ENCODE measurements around the gene STEEP1. TPM values are rescaled to one million over a fixed set of nuclear protein-coding genes. Genes with fewer than 3 reads are reported as not detected.

Gene STEEP1
- total RNA-seq, result 10 to 100 TPM; 23.5 to 27.4 TPM

DNA sequence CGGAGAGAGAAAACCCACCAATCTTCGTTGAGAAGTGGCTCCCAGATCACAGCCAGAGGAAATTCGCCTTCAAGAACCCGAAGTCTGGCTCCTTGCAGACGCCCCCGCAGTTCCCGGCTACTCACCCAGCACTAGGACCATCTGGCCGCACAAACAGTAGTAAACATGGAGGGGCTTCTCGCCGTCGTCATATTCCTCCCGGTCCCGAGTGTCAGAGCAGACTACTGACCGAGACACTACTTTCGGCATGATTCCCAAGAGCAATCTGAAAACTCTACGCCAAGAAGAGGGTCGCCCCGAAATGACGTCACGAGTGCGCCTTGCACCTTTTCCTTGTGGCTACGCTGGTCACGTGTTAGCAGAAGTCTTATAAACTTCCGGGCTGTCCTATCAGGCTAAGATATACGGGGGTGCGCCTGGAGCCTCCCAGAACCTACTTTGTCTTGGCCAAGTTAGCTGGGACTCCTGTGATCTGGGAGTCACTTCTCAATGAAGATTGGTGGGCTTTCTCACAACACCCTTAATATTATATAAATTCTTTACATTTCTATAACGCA lies at the start of gene STEEP1:
STEEP1 (minus strand) TSS at position 303 of the 557 bp plus-strand sequence; CDS start at position 249, 54 bp downstream.
- peak; percentile 81 for DNase-seq

DNA sequence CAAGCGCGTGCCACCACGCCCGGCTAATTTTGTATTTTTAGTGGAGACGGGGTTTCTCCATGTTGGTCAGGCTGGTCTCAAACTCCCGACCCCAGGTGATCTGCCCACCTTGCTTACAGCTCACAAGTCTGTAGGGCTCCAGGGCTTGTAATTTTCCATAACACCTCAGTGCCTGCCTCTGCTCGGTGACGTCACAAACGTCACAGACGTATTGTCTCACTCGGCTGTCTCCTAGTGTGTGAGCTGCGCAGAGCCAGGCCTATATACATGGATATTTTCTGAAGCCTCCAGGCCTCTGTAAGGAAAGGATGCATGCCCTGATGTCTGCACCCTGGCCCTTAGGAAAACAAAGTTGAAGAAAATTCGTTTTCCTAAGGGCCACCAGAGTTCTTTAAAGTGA lies 49.6 kb upstream of the STEEP1 start:
- Mint-ChIP-seq H3K4me3 (no peak overlapping the region), H3K27ac (no peak overlapping the region), H3K27me3 (no peaks in the 10 kb centered on the region), H3K9me3 (no peaks in the 10 kb centered on the region), H3K36me3 (peaks cover 4% of the 10 kb centered on the region), H3K4me1 (peaks cover 8% of the 10 kb centered on the region)
- DNase-seq, result no peak

More for the DNA sequence above, at the start of gene STEEP1:
- Mint-ChIP-seq H3K27me3 (no peaks in the 10 kb centered on the region), H3K9me3 (no peaks in the 10 kb centered on the region), H3K27ac (peak within 1 kb of the TSS; percentile 92), H3K36me3 (no peaks in the 10 kb centered on the region), H3K4me3 (peak within 1 kb of the TSS; percentile 94), H3K4me1 (peaks cover 8% of the 10 kb centered on the region)

DNA sequence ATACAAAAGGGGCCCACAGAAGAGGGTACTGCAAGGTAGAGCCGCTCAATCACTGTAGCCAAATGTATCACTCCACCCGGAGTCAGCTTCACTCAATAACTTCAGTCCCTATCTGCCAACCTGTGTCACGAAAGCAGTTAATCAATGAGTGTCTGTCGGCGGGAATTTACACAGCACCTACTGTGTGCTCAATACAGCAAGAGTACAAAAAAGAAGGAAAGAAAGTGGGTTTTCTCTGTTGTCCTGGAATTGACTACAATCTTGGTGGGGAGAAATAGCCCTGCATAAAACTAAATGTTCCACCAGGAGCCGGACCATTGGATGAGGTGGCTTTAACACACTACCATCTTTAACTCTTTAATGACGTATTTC lies 41.8 kb upstream of the STEEP1 start:
- H3K4me1 Mint-ChIP-seq, result peaks cover 23% of the 10 kb centered on the region
- H3K4me3 Mint-ChIP-seq, result peak overlapping the region; percentile 96
- peak overlapping the region; percentile 93 for H3K27ac Mint-ChIP-seq
- peaks cover 11% of the 10 kb centered on the region for H3K36me3 Mint-ChIP-seq
- no peak for DNase-seq
- no peaks in the 10 kb centered on the region for H3K9me3 Mint-ChIP-seq
- H3K27me3 Mint-ChIP-seq, result no peaks in the 10 kb centered on the region

DNA sequence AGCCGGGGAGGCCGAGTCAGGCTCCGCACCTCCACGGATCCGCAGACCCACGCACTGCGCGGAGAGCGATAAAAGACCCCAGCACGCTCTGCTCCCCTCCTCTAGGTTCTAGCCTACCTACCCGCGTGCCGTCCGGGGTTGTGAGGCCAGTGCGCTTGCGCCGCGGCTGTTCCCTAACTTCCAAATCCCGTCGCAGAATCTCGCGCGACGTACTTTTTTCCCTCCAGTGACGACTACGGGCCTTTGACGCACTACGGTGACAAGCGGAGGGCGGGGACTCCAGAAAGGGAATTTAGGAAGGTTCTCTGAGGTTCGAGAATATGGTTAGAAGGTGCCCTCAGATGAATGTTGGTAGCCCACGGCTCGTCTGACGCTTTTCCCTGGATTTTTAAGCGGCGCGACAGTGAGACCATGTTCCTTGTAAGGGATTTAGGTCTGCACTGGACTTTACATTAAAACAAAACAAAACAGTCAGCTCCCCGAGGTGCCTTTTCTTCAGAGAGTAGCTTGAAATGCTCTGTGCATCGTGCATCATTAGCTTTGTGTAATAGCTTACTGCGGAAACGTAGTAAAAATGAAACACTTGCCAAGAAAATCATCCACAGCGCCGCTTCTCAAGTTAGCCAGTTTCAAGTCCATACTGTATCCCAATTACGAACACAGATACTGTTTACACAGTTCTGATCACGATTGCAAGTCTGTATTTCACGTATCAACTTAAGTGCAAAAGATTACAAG lies 41.2 kb upstream of the STEEP1 start, which contains the start of gene NKRF:
NKRF (minus strand) TSS at position 145 of the 738 bp plus-strand sequence.
- Mint-ChIP-seq H3K9me3 (no peaks in the 10 kb centered on the region), H3K36me3 (peaks cover 12% of the 10 kb centered on the region), H3K27ac (peak within 1 kb of the TSS; percentile 93), H3K27me3 (no peaks in the 10 kb centered on the region), H3K4me3 (peak within 1 kb of the TSS; percentile 96), H3K4me1 (peaks cover 23% of the 10 kb centered on the region)
- DNase-seq, result peak; percentile 86

DNA sequence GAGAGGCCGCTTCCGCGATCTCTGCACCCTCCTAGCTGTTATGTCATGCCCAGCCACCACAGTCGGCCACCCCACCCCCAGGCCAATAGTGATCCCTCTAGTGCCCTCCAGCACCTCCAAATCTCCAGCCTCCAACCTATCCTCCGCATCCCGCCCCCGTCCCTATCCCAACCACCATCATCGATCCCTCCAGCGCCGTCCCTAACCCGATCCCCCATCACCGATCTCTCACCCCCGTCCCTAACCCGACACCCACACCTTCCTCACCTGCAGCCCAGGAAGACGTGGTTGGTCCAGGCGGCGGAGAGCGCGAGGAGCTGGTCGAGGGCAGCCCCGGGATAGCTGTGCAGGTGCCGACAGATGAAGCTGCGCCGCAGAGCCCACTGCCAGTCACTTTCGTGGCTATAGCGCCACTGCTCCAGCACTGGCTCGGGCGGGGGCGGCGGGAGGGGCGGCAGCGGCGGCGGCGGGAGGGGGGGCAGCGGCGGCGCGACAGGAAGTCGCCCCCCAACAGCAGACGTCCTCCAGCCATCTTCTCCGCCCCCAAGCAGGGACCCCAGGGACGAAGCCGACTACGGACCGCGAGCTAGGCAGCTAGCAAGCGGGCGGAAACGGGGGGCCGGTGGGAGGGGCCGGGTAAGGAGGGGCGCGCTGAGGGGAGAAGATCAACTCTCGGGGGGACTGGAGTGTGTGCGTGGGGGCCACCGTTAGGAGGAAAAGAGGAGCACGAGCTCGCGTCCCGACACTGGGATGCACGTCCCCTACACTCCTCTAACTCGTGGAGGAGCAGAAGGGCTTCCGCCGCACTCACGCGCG lies 40.5 kb upstream of the STEEP1 start:
- H3K27ac Mint-ChIP-seq, result peak overlapping the region; percentile 93
- peak; percentile 46 for DNase-seq
- peaks cover 23% of the 10 kb centered on the region for H3K4me1 Mint-ChIP-seq
- H3K27me3 Mint-ChIP-seq, result no peaks in the 10 kb centered on the region
- no peaks in the 10 kb centered on the region for H3K9me3 Mint-ChIP-seq
- H3K36me3 Mint-ChIP-seq, result peaks cover 12% of the 10 kb centered on the region
- peak overlapping the region; percentile 96 for H3K4me3 Mint-ChIP-seq

DNA sequence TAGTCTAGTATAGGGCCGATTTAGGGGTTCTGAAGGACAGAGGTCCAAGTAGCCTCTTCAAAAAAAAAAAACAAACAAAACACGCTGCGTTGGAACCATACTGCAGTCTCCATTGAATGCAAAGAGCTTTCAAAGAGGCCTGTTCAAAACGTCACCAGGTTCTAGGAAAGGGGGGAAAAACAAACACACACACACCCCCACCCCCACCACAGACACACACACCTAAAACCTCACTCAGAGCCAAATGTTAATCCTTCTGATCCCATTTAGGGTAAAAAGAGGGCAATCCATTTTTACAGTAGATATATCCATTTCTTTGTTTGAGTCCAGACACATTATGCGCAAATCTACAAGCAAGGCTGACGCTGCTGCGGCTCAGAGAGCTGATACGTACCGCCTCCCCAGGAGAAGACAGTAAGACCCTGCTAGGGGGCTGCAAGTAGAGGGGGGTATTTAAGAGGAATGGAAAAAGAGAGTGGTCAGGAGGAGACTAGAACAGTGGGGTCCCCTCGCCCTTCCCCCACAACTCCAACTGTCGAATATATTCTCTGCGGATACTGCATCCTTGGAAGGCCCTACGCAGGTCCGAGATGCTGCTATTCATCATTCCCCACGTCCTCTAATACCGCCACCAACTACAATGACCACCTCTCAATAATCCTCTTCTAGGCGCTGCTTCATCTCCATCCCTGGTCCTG lies 39.7 kb upstream of the STEEP1 start:
- no peaks in the 10 kb centered on the region for H3K27me3 Mint-ChIP-seq
- peaks cover 22% of the 10 kb centered on the region for H3K4me1 Mint-ChIP-seq
- H3K27ac Mint-ChIP-seq, result peak overlapping the region; percentile 91
- H3K9me3 Mint-ChIP-seq, result no peaks in the 10 kb centered on the region
- peak overlapping the region; percentile 96 for H3K4me3 Mint-ChIP-seq
- no peak for DNase-seq
- H3K36me3 Mint-ChIP-seq, result peaks cover 12% of the 10 kb centered on the region

DNA sequence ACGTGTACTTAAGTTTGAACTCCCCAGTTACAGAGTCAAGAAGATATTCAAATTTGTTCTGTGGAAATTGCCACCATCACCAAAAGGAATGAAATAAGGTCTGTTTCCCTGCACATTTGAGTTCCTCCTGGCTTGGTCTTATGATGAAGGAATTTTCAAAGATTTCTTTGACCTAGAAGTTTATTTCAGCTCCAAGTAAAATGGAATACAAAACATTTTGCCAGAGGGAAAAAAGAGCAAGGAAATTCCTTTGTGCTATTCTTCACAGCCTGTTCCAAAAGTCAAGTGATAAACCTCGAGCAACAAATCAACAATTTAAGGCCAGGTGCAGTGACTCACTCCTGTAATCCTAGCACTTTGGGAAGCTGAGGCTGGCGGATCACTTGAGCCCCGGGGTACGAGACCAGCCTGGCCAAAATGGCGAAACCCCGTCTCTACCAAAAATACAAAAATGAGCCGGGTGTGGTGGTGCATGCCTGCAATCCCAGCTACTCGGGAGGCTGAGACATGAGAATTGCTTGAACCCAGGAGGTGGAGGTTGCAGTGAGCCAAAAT lies 37.6 kb upstream of the STEEP1 start:
- no peak for DNase-seq
- Mint-ChIP-seq H3K27ac (no peak overlapping the region), H3K9me3 (no peaks in the 10 kb centered on the region), H3K36me3 (peaks cover 15% of the 10 kb centered on the region), H3K4me3 (no peak overlapping the region), H3K4me1 (peaks cover 25% of the 10 kb centered on the region), H3K27me3 (no peaks in the 10 kb centered on the region)

DNA sequence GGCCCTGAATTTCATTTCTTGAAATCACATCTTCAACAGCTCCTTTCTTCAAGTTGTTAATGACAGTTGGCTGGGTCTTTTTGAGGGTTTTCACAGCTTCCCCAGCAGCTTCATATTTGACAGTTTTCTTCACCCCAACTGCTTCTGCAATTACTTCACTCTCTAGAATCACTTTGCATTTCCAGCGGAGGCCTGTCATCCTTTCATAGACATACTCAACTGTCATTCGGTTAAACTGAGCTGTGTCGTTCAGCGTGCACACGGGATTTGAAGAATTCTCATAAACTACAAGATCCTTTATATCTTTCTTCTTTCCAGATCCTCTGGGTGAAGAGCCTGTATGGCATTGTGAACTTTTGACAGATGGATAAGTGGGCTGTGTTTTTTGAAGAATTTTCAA lies 24.6 kb upstream of the STEEP1 start:
- H3K27me3 Mint-ChIP-seq, result no peaks in the 10 kb centered on the region
- no peaks in the 10 kb centered on the region for H3K9me3 Mint-ChIP-seq
- H3K27ac Mint-ChIP-seq, result no peak overlapping the region
- H3K4me3 Mint-ChIP-seq, result no peak overlapping the region
- no peak for DNase-seq
- peaks cover 15% of the 10 kb centered on the region for H3K36me3 Mint-ChIP-seq
- peaks cover 3% of the 10 kb centered on the region for H3K4me1 Mint-ChIP-seq

DNA sequence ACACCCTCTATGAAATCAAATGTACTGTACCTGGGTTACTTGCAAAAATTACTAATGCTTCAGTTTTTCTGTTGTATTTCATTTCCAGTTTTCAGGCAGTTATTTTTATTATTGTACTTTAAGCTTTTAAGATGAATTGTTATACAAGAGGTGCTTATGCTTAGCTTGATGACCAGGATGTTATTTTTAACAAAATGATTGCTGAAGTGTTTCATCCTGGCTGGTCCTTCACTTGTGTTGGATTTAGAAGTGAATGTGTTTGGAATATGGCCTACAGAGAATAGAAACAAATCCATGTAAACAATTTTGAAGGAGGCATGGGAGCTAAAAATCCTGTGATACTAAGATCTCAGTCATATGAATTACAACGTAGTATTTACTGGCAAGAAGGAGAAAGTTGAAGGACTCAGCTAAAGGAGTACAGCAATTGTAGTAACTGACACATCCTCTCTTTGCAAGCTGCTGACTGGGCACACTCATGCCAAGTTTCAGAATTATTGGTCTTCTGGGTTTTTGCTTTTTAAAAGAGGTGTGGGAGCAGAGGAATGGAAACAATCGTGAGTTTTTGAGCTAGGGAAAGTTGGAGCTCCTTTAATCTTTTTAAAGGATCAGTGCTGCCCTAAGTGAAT lies 18.3 kb upstream of the STEEP1 start:
- peaks cover 2% of the 10 kb centered on the region for H3K4me1 Mint-ChIP-seq
- H3K27ac Mint-ChIP-seq, result peak overlapping the region; percentile 16
- H3K27me3 Mint-ChIP-seq, result no peaks in the 10 kb centered on the region
- no peaks in the 10 kb centered on the region for H3K9me3 Mint-ChIP-seq
- H3K36me3 Mint-ChIP-seq, result no peaks in the 10 kb centered on the region
- DNase-seq, result no peak
- H3K4me3 Mint-ChIP-seq, result no peak overlapping the region

DNA sequence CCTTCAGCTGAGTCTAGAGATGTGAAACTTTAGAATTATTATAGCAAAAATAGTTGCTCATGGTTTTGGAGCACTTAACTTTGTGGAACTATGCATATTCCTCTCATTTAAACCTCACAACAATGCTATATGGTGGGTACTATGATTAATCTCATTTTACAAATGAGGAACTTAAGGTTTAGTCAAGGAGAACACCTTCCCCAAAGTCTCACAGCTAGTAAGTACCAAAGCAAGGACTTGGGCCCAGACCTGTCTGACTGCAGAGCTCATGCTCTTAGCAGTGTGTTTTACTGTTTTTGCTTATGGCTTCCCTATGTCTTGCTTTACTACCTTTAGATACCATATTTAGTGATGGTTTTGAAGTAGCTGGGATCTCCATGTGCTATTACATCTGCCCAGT lies 14.2 kb upstream of the STEEP1 start:
- H3K9me3 Mint-ChIP-seq, result no peaks in the 10 kb centered on the region
- no peak for DNase-seq
- no peaks in the 10 kb centered on the region for H3K36me3 Mint-ChIP-seq
- H3K4me1 Mint-ChIP-seq, result peaks cover 3% of the 10 kb centered on the region
- no peak overlapping the region for H3K27ac Mint-ChIP-seq
- H3K27me3 Mint-ChIP-seq, result no peaks in the 10 kb centered on the region
- H3K4me3 Mint-ChIP-seq, result no peak overlapping the region

DNA sequence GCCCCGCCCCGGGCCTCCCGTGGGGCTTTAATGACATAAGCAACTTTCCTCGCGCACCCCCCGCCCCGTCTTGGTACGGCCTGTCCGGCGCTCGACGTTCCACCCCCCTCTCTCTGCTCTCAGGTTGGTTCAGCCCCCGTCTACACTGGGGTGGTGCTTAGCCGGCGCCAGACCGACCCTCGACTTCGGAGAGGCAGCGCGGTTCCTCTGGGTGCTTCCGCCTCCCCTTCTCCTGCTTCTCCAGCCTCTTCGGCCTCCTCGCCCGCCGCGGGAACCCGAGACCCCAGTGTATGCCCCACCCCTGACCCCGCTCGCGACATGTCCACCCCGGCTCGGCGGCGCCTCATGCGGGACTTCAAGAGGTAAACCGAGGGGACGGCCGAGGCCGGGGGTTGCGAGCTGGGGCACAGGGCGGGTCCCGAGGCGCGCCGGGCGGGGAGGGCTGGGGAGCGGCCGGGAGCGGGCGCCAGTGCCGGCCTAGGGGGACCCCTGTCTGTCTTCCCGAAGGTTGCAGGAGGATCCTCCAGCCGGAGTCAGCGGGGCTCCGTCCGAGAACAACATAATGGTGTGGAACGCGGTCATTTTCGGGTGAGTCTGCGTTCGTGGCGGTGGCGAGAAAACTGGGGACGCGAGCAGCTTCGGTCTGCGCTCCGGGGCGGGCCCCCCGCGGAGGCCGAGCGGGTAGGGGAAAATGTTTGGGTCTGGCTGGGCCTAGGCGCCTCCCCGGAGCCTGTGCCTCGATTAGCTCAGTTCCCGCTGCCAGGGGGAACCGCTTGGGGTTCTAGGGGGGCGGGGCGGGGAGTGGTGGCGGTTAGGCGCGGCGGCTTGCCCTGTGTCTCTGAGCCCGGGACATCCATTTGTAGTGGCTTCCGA lies 9.4 kb upstream of the STEEP1 start, which contains the start of gene UBE2A:
UBE2A (plus strand) TSS at position 170 of the 873 bp plus-strand sequence; CDS start at position 319, 149 bp downstream.
- Mint-ChIP-seq H3K9me3 (no peaks in the 10 kb centered on the region), H3K36me3 (no peaks in the 10 kb centered on the region), H3K27me3 (no peaks in the 10 kb centered on the region), H3K4me3 (peak within 1 kb of the TSS; percentile 95), H3K27ac (peak within 1 kb of the TSS; percentile 85), H3K4me1 (peaks cover 6% of the 10 kb centered on the region)
- peak; percentile 89 for DNase-seq

DNA sequence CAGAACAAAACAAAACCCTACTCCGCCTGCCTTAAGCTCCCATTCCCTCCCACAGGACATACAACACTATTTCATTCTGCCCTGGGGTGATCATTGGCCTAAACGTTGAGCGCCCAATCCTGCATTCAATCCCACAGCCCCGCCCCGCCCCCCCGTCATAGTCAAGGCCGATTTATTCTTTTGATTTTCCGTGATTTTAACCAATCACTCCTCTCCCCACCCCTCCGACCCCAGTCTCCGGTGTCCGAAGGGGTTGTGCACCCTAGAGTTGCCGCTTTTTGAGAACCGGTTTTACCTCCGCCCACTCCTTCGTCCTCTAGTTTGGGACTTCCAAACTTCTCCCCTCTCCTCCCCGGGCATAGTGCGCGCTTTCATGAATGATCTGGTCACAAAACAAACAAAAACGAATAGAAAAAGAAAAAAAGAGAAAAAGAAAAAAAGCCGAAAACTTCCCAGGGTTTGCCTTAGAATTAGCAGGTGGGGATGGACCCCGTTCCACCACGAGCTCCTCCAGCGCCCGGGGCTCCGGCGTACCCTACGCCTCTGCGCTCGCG lies 8.7 kb upstream of the STEEP1 start:
- peak overlapping the region; percentile 95 for H3K4me3 Mint-ChIP-seq
- H3K9me3 Mint-ChIP-seq, result no peaks in the 10 kb centered on the region
- H3K27ac Mint-ChIP-seq, result peak overlapping the region; percentile 78
- peak; percentile 7 for DNase-seq
- H3K36me3 Mint-ChIP-seq, result no peaks in the 10 kb centered on the region
- no peaks in the 10 kb centered on the region for H3K27me3 Mint-ChIP-seq
- H3K4me1 Mint-ChIP-seq, result peaks cover 6% of the 10 kb centered on the region

DNA sequence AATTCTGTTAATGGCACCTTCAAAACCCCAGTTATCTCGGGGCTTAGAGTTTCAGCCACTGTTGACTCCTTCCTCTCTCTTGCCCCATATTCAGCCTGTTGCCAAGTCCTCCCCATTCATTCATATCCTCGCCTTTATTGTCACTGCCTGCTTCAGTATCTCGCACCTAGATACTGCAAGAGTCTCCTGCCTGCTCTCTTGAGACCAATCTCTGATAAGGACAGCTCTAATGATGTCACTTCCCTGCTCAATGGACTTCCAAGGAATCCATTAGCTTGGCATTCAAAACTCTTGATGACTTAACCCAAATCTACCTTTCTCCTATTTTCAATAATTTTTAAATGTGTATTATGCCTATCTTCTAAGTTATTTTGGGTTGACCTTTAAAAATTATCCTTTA lies 8.0 kb upstream of the STEEP1 start:
- Mint-ChIP-seq H3K27ac (peak overlapping the region; percentile 78), H3K4me3 (peak overlapping the region; percentile 95), H3K4me1 (peaks cover 4% of the 10 kb centered on the region), H3K27me3 (no peaks in the 10 kb centered on the region), H3K36me3 (no peaks in the 10 kb centered on the region), H3K9me3 (no peaks in the 10 kb centered on the region)
- no peak for DNase-seq

Measured in activated naive CD8-positive, alpha-beta T cell treated with anti-CD3 and anti-CD28 coated beads for 36 hours (primary cell).